ENCODE results near the gene C10orf95.

DNA sequence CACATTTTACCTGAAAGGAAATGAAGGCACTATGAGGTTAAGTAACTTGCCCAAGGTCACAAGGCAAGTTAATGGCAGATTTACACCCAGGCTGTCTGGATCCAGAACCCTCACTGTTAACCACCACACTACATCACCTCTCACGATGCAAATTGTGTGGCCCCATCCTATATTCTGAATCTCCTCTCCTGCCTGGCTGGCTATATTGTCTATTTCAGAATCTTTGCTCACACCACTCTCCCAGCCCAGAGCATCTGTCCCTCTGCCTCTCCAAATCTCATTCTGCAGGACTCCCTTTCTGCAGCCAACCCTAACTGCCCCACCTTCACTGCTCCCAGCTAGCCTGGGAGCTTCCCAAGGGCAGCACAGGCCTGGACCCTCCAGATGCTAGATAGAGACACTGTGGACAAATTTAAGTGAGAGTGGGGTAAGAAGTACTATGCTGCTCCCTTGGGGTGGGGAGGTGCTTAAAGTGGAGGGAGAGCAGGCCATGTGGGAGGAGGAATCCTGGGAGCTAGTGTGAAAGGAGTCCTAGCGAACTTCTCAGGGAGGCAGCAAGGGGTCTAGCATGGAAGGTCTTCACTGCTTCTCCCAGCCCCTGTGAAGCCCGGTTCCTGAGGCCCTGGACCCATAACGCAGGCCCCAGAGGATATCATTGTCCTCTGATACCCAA lies 19.8 kb downstream of the C10orf95 start:
- TF ChIP-seq, protein P1, sequence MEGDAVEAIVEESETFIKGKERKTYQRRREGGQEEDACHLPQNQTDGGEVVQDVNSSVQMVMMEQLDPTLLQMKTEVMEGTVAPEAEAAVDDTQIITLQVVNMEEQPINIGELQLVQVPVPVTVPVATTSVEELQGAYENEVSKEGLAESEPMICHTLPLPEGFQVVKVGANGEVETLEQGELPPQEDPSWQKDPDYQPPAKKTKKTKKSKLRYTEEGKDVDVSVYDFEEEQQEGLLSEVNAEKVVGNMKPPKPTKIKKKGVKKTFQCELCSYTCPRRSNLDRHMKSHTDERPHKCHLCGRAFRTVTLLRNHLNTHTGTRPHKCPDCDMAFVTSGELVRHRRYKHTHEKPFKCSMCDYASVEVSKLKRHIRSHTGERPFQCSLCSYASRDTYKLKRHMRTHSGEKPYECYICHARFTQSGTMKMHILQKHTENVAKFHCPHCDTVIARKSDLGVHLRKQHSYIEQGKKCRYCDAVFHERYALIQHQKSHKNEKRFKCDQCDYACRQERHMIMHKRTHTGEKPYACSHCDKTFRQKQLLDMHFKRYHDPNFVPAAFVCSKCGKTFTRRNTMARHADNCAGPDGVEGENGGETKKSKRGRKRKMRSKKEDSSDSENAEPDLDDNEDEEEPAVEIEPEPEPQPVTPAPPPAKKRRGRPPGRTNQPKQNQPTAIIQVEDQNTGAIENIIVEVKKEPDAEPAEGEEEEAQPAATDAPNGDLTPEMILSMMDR (IDR thresholded peaks at IDR 0.05), result no peak
- no peak for TF ChIP-seq POLR2A (IDR thresholded peaks at IDR 0.05)
